Upper lobe of right lung (tissue), 1 donor: ENCODE results near the gene RETN. TPM values are rescaled to one million over a fixed set of nuclear protein-coding genes. Genes with fewer than 3 reads are reported as not detected.

Experiments used
- ATAC-seq: fragments of 200-7000 bp; cut with Tn5 transposase; one replicate; pipeline ENCODE4 v1.9.1; 2020; ENCODE audit warnings: mild to moderate bottlenecking, moderate library complexity
- DNase-seq: peaks from one replicate; pipeline ENCODE4 v3.0.0-alpha.2; 2020
- H3K27ac ChIP-seq: fragments of 200-600 bp; one replicate; pipeline ENCODE4 v1.8.0; 2022
- H3K27me3 ChIP-seq: fragments of 200-600 bp; one replicate; pipeline ENCODE4 v1.8.0; 2022; ENCODE audit warnings: mild to moderate bottlenecking
- H3K36me3 ChIP-seq: fragments of 200-600 bp; one replicate; pipeline ENCODE4 v1.8.0; 2022
- H3K4me1 ChIP-seq: fragments of 200-600 bp; one replicate; pipeline ENCODE4 v1.8.0; 2022
- H3K4me3 ChIP-seq: fragments of 200-600 bp; one replicate; pipeline ENCODE4 v1.8.0; 2022; ENCODE audit warnings: mild to moderate bottlenecking
- H3K9me3 ChIP-seq: fragments of 200-600 bp; one replicate; pipeline ENCODE4 v1.8.0; 2022
- intact Hi-C: fragments of 100-400 bp; cut with DNase I; formaldehyde crosslinking; loops from one replicate; pipeline ENCODE4 v1.11.0; 2022
- total RNA-seq: library from RNA; stranded (reverse); fragmentation: NEBNext Ultra II Directional; extraction: Animal tissue kit (Norgen Biotek cat#: 25700); gene quantifications from one replicate; pipeline ENCODE4 v1.2.1, GENCODE V29; 2021
- TF ChIP-seq, protein P1 (sequence below): fragments of 200-600 bp; IDR thresholded peaks from one replicate; pipeline ENCODE4 v1.8.0; 2022; ENCODE audit warnings: antibody characterized with exemption
- donor health status: DM: no; HTN: yes; CAD: no; lungs with severe emphysema.

The RETN gene
- total RNA-seq, 1 donor from 2014 or later, result 12.5 TPM

DNA sequence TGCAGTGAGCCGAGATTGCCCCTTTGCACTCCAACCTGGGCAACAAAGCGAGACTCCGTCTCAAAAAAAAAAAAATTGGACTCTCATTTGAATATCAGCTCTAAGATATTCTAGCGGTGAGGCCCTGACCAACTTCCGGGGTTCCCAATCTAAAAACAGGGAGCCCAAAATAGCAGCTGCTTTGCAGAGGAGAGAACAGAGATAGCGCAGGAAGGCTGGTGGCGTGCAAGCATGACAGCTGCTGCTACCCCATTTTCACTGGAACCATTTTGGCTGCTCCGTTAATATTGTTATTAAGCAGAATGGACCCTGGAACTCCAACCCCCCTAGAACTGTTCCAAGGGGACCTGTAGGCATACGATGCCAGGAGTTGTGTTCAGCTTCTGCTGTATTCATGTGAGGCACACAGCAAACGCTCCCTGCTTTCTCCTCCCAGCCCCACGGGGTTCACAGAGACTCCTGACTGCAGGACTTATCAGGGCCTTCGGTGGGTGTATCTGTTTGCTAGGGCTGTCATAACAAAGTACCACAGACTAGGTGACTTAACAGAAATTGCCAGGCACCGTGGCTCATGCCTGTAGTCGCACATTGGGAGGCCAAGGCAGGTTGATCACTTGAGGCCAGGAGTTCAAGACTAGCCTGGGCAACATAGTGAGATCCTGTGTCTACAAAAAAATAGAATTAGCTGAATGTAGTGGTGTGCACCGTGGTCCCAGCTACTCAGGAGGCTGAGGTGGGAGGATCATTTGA, 20.4 kb upstream of the RETN start:
- Histone ChIP-seq H3K4me1 (peaks cover 4% of the 10 kb centered on the region), H3K27me3 (no peaks in the 10 kb centered on the region), H3K36me3 (peaks cover 10% of the 10 kb centered on the region), H3K27ac (no peak overlapping the region), H3K4me3 (no peak overlapping the region), H3K9me3 (no peaks in the 10 kb centered on the region)
- ATAC-seq (no peak), DNase-seq (no peak)
- intact Hi-C loops, result no loop called here
- TF ChIP-seq, protein P1, sequence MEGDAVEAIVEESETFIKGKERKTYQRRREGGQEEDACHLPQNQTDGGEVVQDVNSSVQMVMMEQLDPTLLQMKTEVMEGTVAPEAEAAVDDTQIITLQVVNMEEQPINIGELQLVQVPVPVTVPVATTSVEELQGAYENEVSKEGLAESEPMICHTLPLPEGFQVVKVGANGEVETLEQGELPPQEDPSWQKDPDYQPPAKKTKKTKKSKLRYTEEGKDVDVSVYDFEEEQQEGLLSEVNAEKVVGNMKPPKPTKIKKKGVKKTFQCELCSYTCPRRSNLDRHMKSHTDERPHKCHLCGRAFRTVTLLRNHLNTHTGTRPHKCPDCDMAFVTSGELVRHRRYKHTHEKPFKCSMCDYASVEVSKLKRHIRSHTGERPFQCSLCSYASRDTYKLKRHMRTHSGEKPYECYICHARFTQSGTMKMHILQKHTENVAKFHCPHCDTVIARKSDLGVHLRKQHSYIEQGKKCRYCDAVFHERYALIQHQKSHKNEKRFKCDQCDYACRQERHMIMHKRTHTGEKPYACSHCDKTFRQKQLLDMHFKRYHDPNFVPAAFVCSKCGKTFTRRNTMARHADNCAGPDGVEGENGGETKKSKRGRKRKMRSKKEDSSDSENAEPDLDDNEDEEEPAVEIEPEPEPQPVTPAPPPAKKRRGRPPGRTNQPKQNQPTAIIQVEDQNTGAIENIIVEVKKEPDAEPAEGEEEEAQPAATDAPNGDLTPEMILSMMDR, result no peak

DNA sequence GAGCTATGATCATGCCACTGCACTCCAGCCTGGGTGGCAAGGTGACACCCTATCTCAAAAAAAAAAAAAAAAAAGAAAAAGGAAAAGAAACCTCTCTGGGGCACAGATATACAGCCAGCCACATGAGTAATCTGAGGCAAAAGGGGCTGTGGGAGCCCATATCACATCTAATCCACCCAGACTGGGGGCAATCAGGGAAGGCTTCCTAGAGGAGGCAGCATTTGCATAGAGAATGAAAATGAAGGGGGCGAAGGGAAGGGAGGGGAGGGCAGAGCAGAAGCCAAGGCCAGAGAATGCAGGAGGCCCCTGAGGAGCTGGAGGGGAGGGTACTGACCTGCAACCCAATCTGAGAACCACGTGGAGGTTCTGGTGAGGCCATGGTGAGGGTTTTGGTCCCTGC, 18.7 kb upstream of the RETN start:
- TF ChIP-seq, protein P1, result no peak
- no peak for DNase-seq
- Histone ChIP-seq H3K27me3 (no peaks in the 10 kb centered on the region), H3K27ac (no peak overlapping the region), H3K4me1 (peaks cover 4% of the 10 kb centered on the region), H3K4me3 (no peak overlapping the region), H3K9me3 (no peaks in the 10 kb centered on the region), H3K36me3 (peaks cover 2% of the 10 kb centered on the region)
- intact Hi-C loops, result no loop called here
- no peak for ATAC-seq

DNA sequence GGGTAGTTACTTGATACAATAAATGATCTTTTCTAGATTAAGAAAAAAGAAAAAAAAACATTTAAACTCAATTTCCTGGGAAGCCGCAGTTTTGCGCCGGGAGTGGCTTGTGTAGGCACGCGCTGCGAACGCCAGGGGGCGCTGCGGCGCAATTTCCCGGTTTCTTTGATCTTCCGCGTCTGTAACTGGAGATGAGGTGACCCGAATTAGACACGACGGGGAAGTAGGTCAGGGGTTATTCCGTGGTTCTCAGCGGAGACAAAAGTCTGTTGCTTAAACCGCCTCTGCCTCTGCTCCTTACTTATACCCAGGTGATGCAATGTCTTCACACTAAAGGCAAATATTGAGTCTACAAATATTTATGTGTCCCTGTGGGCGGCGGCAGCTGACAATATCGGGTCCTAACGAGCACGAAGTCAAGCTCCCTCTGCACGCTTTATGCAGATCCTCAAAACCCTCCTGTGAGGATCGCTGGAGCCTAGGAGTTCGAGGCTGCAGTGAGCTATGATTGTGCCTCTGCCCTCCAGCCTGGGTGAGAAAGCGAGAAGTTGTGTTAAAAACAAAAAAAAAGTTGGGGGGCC, 16.7 kb upstream of the RETN start:
- no peaks in the 10 kb centered on the region for H3K36me3 ChIP-seq
- intact Hi-C loops, result no loop called here
- H3K9me3 ChIP-seq, result no peaks in the 10 kb centered on the region
- ATAC-seq (peak; percentile 88), DNase-seq (peak; percentile 93)
- TF ChIP-seq, protein P1, result peak; percentile 98
- H3K27ac ChIP-seq, result no peak overlapping the region
- peaks cover 4% of the 10 kb centered on the region for H3K4me1 ChIP-seq
- peak overlapping the region; percentile 33 for H3K4me3 ChIP-seq
- no peaks in the 10 kb centered on the region for H3K27me3 ChIP-seq

DNA sequence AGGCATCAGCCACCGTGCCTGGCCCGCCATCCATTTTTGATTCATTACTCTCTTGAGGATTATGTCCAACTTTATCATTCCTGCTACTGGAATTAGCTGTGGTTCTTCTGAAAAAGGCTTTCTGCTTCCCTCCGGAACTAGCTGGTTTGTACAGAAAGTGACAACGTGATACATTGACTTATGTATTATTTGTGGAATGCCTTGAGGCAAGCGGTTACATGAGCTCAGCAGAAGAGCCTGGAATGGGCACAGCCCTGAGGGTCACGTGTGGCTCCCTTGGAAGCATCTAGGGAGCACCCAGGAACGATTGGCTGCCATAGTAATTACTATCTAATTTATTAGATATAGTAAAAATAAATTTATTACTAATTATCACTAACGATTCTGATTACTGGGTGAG, 14.4 kb upstream of the RETN start:
- intact Hi-C loops, result no loop called here
- TF ChIP-seq, protein P1, result no peak
- Histone ChIP-seq H3K27ac (no peak overlapping the region), H3K4me1 (peaks cover 11% of the 10 kb centered on the region), H3K36me3 (no peaks in the 10 kb centered on the region), H3K27me3 (no peaks in the 10 kb centered on the region), H3K9me3 (no peaks in the 10 kb centered on the region), H3K4me3 (no peak overlapping the region)
- ATAC-seq (no peak), DNase-seq (no peak)

DNA sequence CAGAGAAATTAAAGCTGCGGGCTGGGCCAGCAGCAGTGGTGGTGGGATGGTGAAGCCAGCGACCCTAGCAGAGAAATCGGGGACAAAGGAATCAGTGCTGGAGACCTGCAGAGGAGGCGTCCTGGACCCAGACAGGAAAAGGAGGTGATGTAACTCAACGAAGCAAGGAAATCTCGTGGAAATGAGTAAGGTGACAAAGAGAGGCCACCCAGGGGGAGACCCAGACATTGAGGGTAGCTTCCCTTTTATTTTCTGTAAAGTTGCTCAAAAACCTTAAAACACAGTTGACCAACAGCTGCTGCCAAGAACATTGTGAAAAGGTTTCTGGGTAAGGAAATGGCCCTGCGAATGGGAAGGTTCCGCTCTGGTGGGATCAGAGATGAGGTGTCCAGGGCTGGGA, 13.3 kb upstream of the RETN start:
- no peak for DNase-seq
- Histone ChIP-seq H3K4me1 (peaks cover 11% of the 10 kb centered on the region), H3K27ac (peak overlapping the region; percentile 79), H3K27me3 (no peaks in the 10 kb centered on the region), H3K36me3 (no peaks in the 10 kb centered on the region), H3K4me3 (no peak overlapping the region), H3K9me3 (no peaks in the 10 kb centered on the region)
- ATAC-seq, result peak; percentile 49
- TF ChIP-seq, protein P1, result no peak
- intact Hi-C loops, result no loop called here
